NB4 (cell line): Measurements from ENCODE around the gene BAIAP2.

Experiments used
- MYC ChIP-seq: IDR thresholded peaks from 2 replicates; pipeline ENCODE4 v1.6.1; 2011; ENCODE audit warnings: low read depth, low read length
- POLR2A ChIP-seq: IDR thresholded peaks from 2 replicates; pipeline ENCODE4 v1.6.1; 2011; ENCODE audit warnings: mild to moderate bottlenecking; ENCODE audit not compliant: insufficient read length; ENCODE audit errors: extremely low read depth
- TF ChIP-seq, protein P1 (sequence below): IDR thresholded peaks from one replicate; pipeline ENCODE4 v1.5.1; 2012; ENCODE audit warnings: low read depth, low read length
- TF ChIP-seq, protein P2 (sequence below): IDR thresholded peaks from 2 replicates; pipeline ENCODE4 v1.6.1; 2011; ENCODE audit warnings: low read depth, low read length

DNA sequence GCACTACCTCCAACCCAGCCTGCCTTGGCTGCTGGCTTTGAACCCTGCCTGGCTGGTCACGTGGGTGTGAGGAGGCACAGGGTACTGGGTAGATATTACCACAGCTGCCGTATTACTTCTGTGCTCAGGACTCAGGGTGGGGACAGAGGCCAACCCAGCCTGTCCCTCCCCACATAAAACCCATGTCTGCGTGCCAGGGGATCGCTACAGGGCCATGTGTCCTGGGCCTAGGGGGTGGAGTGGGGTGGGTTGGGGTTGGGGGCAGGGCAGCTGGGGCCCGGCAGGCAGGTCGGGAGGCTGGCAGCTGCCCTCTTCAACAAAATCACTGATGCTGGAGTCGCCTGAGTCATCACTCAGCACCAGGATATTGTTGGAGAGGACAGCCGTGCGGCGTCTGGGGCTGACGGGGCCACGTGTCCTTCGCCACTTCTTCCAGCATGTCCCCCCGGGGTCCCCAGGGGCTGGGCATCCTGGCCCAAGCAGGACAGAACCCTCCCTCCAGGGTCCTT is 90.7 kb downstream of the BAIAP2 start:
- TF ChIP-seq, protein P1, sequence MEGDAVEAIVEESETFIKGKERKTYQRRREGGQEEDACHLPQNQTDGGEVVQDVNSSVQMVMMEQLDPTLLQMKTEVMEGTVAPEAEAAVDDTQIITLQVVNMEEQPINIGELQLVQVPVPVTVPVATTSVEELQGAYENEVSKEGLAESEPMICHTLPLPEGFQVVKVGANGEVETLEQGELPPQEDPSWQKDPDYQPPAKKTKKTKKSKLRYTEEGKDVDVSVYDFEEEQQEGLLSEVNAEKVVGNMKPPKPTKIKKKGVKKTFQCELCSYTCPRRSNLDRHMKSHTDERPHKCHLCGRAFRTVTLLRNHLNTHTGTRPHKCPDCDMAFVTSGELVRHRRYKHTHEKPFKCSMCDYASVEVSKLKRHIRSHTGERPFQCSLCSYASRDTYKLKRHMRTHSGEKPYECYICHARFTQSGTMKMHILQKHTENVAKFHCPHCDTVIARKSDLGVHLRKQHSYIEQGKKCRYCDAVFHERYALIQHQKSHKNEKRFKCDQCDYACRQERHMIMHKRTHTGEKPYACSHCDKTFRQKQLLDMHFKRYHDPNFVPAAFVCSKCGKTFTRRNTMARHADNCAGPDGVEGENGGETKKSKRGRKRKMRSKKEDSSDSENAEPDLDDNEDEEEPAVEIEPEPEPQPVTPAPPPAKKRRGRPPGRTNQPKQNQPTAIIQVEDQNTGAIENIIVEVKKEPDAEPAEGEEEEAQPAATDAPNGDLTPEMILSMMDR, result no peak
- TF ChIP-seq, protein P2, sequence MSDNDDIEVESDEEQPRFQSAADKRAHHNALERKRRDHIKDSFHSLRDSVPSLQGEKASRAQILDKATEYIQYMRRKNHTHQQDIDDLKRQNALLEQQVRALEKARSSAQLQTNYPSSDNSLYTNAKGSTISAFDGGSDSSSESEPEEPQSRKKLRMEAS, result no peak
- TF ChIP-seq POLR2A (no peak), MYC (no peak)
